Activated T-cell treated with anti-CD3 and anti-CD28 coated beads, Interleukin-2, amount 50 U/mL, for 72 hours (primary cell): ENCODE results near the gene SRGAP2. TPM values are rescaled to one million over a fixed set of nuclear protein-coding genes. Genes with fewer than 3 reads are reported as not detected.
A peak's percentile ranks its signal among the peaks of the same experiment; 100 is the strongest.
"Not testable (repeated sequence)": the region's sequence is repeated elsewhere in the genome, so short reads cannot be mapped to it uniquely, and the experiment has no call there.

Experiments
- ATAC-seq, 2 donors: fragments of 150-1000 bp; cut with Tn5 transposase; replicated peaks in 1 of 2; 2 replicates each; pipeline ENCODE4 v1.10.0; 2021; ENCODE audit warnings: moderate library complexity in 2 of 2, mild to moderate bottlenecking in 1 of 2
- DNase-seq, 2 donors: peaks; one replicate each; pipeline ENCODE4 v3.0.0; 2021 to 2022; ENCODE audit warnings: mixed read lengths in 1 of 2
- H3K27ac Mint-ChIP-seq: one replicate; pipeline ENCODE4 v1.8.0; 2022; ENCODE audit warnings: mild to moderate bottlenecking, moderate library complexity, mixed read lengths
- H3K27me3 Mint-ChIP-seq: one replicate; pipeline ENCODE4 v1.8.0; 2022; ENCODE audit warnings: low read depth, mixed read lengths
- H3K36me3 Mint-ChIP-seq, 2 donors: one replicate each; pipeline ENCODE4 v1.8.0; 2022; ENCODE audit warnings: mixed read lengths in 2 of 2, mild to moderate bottlenecking in 1 of 2; ENCODE audit not compliant: insufficient read depth in 2 of 2
- H3K4me1 Mint-ChIP-seq: one replicate; pipeline ENCODE4 v1.8.0; 2022; ENCODE audit warnings: low read depth, mixed read lengths
- H3K4me3 Mint-ChIP-seq, 2 donors: one replicate each; pipeline ENCODE4 v1.8.0; 2022; ENCODE audit warnings: mild to moderate bottlenecking in 2 of 2, mixed read lengths in 2 of 2, moderate library complexity in 2 of 2
- H3K9me3 Mint-ChIP-seq, 2 donors: one replicate each; pipeline ENCODE4 v1.8.0; 2022; ENCODE audit warnings: mixed read lengths in 2 of 2
- total RNA-seq, 2 donors: library from RNA; stranded (reverse); gene quantifications; one replicate each; pipeline ENCODE4 v1.2.3, GENCODE V29; 2022

SRGAP2 gene
- total RNA-seq, 2 donors from 2014 or later: 49.8 to 51.3 TPM

DNA sequence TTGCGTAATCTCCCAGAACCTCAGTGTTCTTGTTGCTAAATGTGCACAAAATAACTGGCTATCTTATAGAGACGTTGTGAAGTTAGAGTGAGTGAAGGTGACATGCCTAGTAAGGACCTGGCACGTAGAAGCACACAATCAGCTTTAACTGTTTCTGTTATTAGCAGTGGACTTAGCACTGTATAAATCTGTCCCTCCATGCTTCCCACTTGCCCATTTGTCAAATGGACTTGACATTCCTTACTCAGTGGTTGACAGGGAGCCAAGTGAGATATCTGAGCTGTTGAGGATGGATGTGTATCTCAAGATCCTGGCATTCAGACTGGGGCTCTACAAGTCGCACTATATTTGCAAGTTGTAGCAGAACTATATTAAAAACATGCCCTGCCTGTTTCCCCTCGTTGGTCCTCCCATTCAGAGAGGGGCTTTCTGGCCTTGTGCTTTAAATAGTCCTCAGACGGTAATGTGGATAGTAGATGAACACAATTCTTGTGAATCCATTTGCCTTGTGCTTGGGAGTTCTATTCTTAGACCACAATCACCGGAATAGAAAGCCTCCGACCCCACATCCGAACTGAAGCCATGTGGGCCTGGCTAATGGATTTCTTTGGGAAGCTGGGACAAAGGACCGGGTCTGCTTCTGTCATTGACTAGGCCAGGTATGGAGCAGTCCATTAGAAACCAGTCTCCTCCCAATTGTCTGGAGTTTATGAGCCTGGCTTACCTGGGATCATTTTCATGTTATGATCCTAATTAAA is 43.0 kb downstream of the SRGAP2 start:
- DNase-seq, H3K36me3 Mint-ChIP-seq, H3K4me1 Mint-ChIP-seq, H3K27ac Mint-ChIP-seq, H3K4me3 Mint-ChIP-seq, H3K27me3 Mint-ChIP-seq, H3K9me3 Mint-ChIP-seq, ATAC-seq: not testable (repeated sequence)

DNA sequence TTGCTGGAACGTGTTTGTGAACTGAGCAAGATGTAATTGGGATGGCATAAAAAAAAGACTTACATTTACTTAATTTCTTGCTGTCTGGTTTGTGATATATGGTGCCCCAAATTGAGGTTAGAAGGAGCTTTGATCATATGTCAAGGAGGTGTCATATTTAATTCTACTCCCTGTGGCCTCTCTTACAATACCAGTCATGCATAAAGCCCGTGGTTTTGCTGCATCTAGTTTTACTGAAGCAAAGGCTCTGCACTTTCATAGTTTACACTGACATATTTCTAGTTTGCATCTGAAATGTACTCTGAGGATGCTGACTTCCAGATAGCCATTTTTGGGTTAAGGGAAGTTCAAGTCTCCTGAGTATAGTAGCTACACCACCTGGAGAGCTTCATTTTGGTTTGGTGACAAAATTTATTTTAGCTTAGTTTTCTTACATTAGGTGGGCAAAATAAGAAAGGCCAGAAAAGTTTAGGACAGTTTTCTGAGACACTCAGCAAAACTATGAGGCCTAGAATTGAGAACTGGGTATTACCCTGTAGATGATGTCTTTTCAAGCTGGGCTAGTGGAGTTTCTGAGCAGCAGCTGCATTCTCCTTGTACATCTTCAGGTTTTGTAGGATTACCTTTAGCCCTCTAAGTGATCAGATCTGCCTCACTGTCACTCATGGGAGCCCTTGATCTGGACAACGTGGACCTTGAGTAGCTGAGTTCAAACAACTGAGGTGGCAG is 47.8 kb downstream of the SRGAP2 start:
- H3K9me3 Mint-ChIP-seq, H3K4me3 Mint-ChIP-seq, H3K36me3 Mint-ChIP-seq, H3K27ac Mint-ChIP-seq, H3K4me1 Mint-ChIP-seq, DNase-seq, H3K27me3 Mint-ChIP-seq: not testable (repeated sequence)
- peak; percentile 65 to 77 for ATAC-seq

DNA sequence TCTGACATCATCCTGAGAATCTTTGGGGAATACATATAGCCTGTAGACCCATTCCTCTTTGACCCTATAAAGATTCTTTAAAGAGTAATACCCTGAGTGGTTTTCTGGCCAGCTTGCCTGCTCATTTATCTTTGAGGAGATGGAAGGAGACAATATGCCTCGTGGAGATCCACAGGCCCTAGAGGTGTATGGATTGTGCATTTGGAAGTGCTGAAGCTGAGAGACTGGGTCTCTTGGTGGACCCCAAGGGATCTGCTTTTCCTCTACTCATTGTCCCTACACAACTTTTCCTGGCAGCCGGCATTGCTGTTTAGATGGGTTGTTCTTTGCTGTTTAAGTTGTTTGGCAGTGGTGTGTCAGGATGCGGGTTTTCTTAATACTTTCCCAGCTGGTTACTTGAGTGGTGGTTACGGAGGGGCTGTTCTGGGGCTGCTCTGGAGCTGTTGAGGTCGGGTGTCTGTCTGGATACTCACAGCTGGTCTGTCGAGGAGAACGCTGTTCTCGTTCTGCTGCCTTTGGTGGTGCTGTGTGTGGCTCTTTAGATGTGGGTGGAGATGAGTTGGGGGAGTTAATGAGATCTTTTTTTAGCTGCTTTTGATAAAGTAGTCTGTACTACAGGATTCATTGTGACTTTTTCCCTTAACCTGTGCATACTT is 49.5 kb downstream of the SRGAP2 start:
- not testable (repeated sequence) for DNase-seq, H3K9me3 Mint-ChIP-seq, H3K4me1 Mint-ChIP-seq, H3K27ac Mint-ChIP-seq, ATAC-seq, H3K4me3 Mint-ChIP-seq, H3K27me3 Mint-ChIP-seq, H3K36me3 Mint-ChIP-seq

Other genes starting within 250 kb of the SRGAP2 start
- not detected for gene RAB7B, start 200.1 kb upstream of the SRGAP2 start, total RNA-seq
- not detected for gene CTSE, start 179.6 kb upstream of the SRGAP2 start, total RNA-seq
- gene RHEX, start 150.4 kb upstream of the SRGAP2 start, total RNA-seq: not detected
- gene AVPR1B, start 86.2 kb upstream of the SRGAP2 start, total RNA-seq: not detected
- 10 to 100 TPM; 40.6 to 46.0 TPM for gene FAM72A, start 702 bp upstream of the SRGAP2 start, total RNA-seq